Activated CD4-positive, alpha-beta T cell treated with anti-CD3 and anti-CD28 coated beads, Interleukin-10, Interleukin-2, amounts not matched to agents 100 ng/mL and 50 ng/mL, durations not matched to agents 16 hours and 8 hours (primary cell): ENCODE data around the gene GDF15.
"Not testable (repeated sequence)": the region's sequence is repeated elsewhere in the genome, so short reads cannot be mapped to it uniquely, and the experiment has no call there.

Source experiments
- DNase-seq: peaks from one replicate; pipeline ENCODE4 v3.0.0-alpha.2; 2020

The GDF15 gene

GRCh38 chr19:18364277-18364825 is 21.6 kb upstream of the GDF15 start:
- not testable (repeated sequence) for DNase-seq

GRCh38 chr19:18364826-18365528 is 21.0 kb upstream of the GDF15 start:
- no peak for DNase-seq

GRCh38 chr19:18366021-18366435 is 19.9 kb upstream of the GDF15 start:
- DNase-seq = no peak

- no peak for DNase-seq
Measured at GRCh38 chr19:18368504-18369222, 17.3 kb upstream of the GDF15 start.

GRCh38 chr19:18373407-18373891 is 12.5 kb upstream of the GDF15 start:
- DNase-seq = no peak

GRCh38 chr19:18373892-18374629 is 11.9 kb upstream of the GDF15 start:
- peak; percentile 88 for DNase-seq

- no peak for DNase-seq
Measured at GRCh38 chr19:18377026-18377425, 8.9 kb upstream of the GDF15 start.

- DNase-seq = no peak
Measured at GRCh38 chr19:18379803-18380747, 5.9 kb upstream of the GDF15 start.

- DNase-seq = no peak
Measured at GRCh38 chr19:18380843-18381242, 5.1 kb upstream of the GDF15 start.

GRCh38 chr19:18383622-18384021 is 2.3 kb upstream of the GDF15 start:
- not testable (repeated sequence) for DNase-seq

GRCh38 chr19:18384775-18385174 is 1.2 kb upstream of the GDF15 start:
- DNase-seq = no peak

- no peak for DNase-seq
Measured at GRCh38 chr19:18385359-18385674, 641 bp upstream of the GDF15 start.

- no peak for DNase-seq
Measured at GRCh38 chr19:18386543-18387271, 749 bp downstream of the GDF15 start.

- peak; percentile 90 for DNase-seq
Measured at GRCh38 chr19:18388100-18388959, 2.4 kb downstream of the GDF15 start.

- no peak for DNase-seq
Measured at GRCh38 chr19:18388960-18389725, 3.2 kb downstream of the GDF15 start.

- DNase-seq = no peak
Measured at GRCh38 chr19:18389726-18390064, 3.7 kb downstream of the GDF15 start.

GRCh38 chr19:18390065-18390907 is 4.3 kb downstream of the GDF15 start:
- no peak for DNase-seq

- no peak for DNase-seq
Measured at GRCh38 chr19:18391509-18392075, 5.6 kb downstream of the GDF15 start.

- no peak for DNase-seq
Measured at GRCh38 chr19:18392417-18392816, 6.5 kb downstream of the GDF15 start.
